SH-SY5Y (cell line): ENCODE data around the gene TM2D3.

Source experiments
- GATA2 ChIP-seq: IDR thresholded peaks from 2 replicates; pipeline ENCODE4 v1.6.1; 2011; ENCODE audit warnings: mild to moderate bottlenecking, low read depth, low read length
- GATA3 ChIP-seq: IDR thresholded peaks from 2 replicates; pipeline ENCODE4 v1.6.1; 2011; ENCODE audit warnings: low read depth, mild to moderate bottlenecking, low read length, moderate library complexity

DNA sequence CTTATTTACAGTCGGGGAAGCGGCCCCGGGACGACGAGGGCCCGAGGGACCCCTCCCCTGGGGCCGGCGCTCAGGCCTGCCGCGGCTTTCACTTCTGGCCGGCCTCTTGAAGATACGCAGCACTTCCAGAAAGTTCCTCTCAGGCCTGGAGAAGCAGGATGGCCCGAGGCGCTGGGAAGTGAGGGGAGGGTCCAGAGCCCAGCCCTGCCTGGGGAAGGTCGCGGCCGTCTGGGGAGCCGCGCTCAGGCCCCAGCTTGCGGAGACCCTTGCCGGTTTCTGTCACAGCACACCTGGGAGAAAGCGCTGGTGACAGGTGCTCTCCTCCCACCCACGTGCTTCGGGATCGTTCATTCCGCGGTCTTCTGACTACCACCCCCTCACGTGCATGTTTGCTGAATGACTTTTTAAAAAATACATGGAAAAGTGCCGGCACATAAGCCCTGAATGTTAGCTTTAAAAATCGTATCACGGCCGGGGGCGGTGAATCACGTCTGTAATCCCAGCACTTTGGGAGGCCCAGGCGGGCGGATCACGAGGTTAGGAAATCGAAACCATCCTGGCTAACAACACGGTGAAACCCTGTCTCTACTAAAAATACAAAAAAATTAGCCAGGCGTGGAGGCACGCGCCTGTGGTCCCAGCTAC, 727 bp upstream of the TM2D3 start:
- TF ChIP-seq GATA2 (no peak), GATA3 (no peak)
